HL-60 (cell line): Measurements from ENCODE around the gene PHLPP1.

Experiments used
- GABPA ChIP-seq: IDR thresholded peaks from 2 replicates; pipeline ENCODE4 v1.6.1; 2012; ENCODE audit warnings: low read depth
- POLR2AphosphoS5 ChIP-seq: IDR thresholded peaks from 2 replicates; pipeline ENCODE4 v1.6.1; 2012; ENCODE audit warnings: low read depth
- SPI1 ChIP-seq: IDR thresholded peaks from 2 replicates; pipeline ENCODE4 v1.6.1; 2012; ENCODE audit warnings: low read depth, mild to moderate bottlenecking, borderline replicate concordance
- TF ChIP-seq, protein P1 (sequence below): IDR thresholded peaks from one replicate; pipeline ENCODE4 v1.5.1; 2011; ENCODE audit warnings: low read length, control low read depth, inconsistent platforms; ENCODE audit not compliant: insufficient read depth
- TF ChIP-seq, protein P2 (sequence below): IDR thresholded peaks from 2 replicates; pipeline ENCODE4 v1.6.1; 2012; ENCODE audit warnings: low read depth; ENCODE audit not compliant: insufficient replicate concordance

DNA sequence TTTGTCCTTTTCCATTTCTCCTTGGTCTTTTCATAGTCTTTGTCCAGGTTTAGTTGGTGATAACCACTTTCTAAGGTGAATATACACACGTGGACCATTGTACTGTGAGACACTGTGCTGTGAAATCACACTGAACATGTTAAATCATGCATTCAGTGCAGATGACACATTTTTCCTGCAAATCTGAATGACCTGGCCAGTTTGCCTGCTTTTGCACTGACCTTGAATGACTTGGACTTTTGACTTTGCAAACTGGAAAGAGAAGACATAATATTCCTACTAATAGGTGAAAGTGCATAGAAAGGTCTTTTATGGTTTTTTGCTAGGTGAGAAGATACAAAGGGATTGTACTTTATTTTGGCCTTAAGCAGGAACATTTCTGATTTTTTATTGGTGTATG, 21.7 kb upstream of the PHLPP1 start:
- TF ChIP-seq, protein P1, sequence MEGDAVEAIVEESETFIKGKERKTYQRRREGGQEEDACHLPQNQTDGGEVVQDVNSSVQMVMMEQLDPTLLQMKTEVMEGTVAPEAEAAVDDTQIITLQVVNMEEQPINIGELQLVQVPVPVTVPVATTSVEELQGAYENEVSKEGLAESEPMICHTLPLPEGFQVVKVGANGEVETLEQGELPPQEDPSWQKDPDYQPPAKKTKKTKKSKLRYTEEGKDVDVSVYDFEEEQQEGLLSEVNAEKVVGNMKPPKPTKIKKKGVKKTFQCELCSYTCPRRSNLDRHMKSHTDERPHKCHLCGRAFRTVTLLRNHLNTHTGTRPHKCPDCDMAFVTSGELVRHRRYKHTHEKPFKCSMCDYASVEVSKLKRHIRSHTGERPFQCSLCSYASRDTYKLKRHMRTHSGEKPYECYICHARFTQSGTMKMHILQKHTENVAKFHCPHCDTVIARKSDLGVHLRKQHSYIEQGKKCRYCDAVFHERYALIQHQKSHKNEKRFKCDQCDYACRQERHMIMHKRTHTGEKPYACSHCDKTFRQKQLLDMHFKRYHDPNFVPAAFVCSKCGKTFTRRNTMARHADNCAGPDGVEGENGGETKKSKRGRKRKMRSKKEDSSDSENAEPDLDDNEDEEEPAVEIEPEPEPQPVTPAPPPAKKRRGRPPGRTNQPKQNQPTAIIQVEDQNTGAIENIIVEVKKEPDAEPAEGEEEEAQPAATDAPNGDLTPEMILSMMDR, result no peak
- no peak for TF ChIP-seq POLR2AphosphoS5
- no peak for TF ChIP-seq GABPA
- TF ChIP-seq, protein P2, sequence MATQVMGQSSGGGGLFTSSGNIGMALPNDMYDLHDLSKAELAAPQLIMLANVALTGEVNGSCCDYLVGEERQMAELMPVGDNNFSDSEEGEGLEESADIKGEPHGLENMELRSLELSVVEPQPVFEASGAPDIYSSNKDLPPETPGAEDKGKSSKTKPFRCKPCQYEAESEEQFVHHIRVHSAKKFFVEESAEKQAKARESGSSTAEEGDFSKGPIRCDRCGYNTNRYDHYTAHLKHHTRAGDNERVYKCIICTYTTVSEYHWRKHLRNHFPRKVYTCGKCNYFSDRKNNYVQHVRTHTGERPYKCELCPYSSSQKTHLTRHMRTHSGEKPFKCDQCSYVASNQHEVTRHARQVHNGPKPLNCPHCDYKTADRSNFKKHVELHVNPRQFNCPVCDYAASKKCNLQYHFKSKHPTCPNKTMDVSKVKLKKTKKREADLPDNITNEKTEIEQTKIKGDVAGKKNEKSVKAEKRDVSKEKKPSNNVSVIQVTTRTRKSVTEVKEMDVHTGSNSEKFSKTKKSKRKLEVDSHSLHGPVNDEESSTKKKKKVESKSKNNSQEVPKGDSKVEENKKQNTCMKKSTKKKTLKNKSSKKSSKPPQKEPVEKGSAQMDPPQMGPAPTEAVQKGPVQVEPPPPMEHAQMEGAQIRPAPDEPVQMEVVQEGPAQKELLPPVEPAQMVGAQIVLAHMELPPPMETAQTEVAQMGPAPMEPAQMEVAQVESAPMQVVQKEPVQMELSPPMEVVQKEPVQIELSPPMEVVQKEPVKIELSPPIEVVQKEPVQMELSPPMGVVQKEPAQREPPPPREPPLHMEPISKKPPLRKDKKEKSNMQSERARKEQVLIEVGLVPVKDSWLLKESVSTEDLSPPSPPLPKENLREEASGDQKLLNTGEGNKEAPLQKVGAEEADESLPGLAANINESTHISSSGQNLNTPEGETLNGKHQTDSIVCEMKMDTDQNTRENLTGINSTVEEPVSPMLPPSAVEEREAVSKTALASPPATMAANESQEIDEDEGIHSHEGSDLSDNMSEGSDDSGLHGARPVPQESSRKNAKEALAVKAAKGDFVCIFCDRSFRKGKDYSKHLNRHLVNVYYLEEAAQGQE, result no peak
- no peak for TF ChIP-seq SPI1
